Peyer's patch (tissue), 4 donors: Measurements from ENCODE around the gene LMO7.

ENCODE experiments used
- CTCF ChIP-seq, 6 experiments: fragments of 450-650 bp in 4 of 6; fragments of 200-600 bp in 2 of 6; sonication (generic) in 1 of 6; IDR thresholded peaks; one replicate each; pipeline ENCODE4 v1.5.1; 2017 to 2019; ENCODE audit warnings: antibody characterized with exemption in 6 of 6, mild to moderate bottlenecking in 3 of 6, moderate library complexity in 1 of 6
- POLR2A ChIP-seq, 2 donors: fragments of 450-650 bp; IDR thresholded peaks; one replicate each; pipeline ENCODE4 v1.5.1; 2017; ENCODE audit warnings: antibody characterized with exemption in 2 of 2, mild to moderate bottlenecking in 2 of 2, moderate library complexity in 2 of 2

GRCh38 chr13:75789451-75790197, 153.5 kb downstream of the LMO7 start:
- TF ChIP-seq CTCF (IDR thresholded peaks at IDR 0.05), result no peak
- no peak for TF ChIP-seq POLR2A (IDR thresholded peaks at IDR 0.05)
